H9 (cell line): ENCODE results near the gene ARHGEF38. TPM values are rescaled to one million over a fixed set of nuclear protein-coding genes. Genes with fewer than 3 reads are reported as not detected.

ENCODE experiments used
- DNase-seq: peaks from one replicate; pipeline ENCODE4 v3.0.0-alpha.2; 2017
- H2AFZ ChIP-seq: one replicate; pipeline ENCODE4 v1.6.1; 2013; ENCODE audit warnings: mild to moderate bottlenecking, low read length, control low read depth, moderate library complexity
- H2AK5ac ChIP-seq: 2 replicates; pipeline ENCODE4 v1.6.1; 2013; ENCODE audit warnings: low read length, control low read depth, mixed read lengths; ENCODE audit not compliant: insufficient read length
- H2BK120ac ChIP-seq: one replicate; pipeline ENCODE4 v1.6.1; 2013; ENCODE audit warnings: low read depth, mild to moderate bottlenecking, low read length, control low read depth, inconsistent platforms; ENCODE audit not compliant: poor library complexity, severe bottlenecking
- H2BK12ac ChIP-seq: 2 replicates; pipeline ENCODE4 v1.6.1; 2013; ENCODE audit warnings: low read length, control low read depth, mixed read lengths, low read depth; ENCODE audit not compliant: insufficient read length
- H2BK15ac ChIP-seq: 2 replicates; pipeline ENCODE4 v1.6.1; 2013; ENCODE audit warnings: low read depth, low read length, control low read depth
- H2BK20ac ChIP-seq: one replicate; pipeline ENCODE4 v1.6.1; 2013; ENCODE audit warnings: low read depth, mild to moderate bottlenecking, low read length, control low read depth, inconsistent platforms; ENCODE audit not compliant: poor library complexity, severe bottlenecking
- H2BK5ac ChIP-seq: 2 replicates; pipeline ENCODE4 v1.6.1; 2013; ENCODE audit warnings: low read length, control low read depth, mixed read lengths; ENCODE audit not compliant: insufficient read length
- H3K14ac ChIP-seq: 2 replicates; pipeline ENCODE4 v1.6.1; 2013; ENCODE audit warnings: low read length, control low read depth; ENCODE audit not compliant: insufficient read depth
- H3K18ac ChIP-seq: 2 replicates; pipeline ENCODE4 v1.6.1; 2013; ENCODE audit warnings: low read depth, mild to moderate bottlenecking, mixed read lengths, low read length, control low read depth; ENCODE audit not compliant: insufficient read length
- H3K23ac ChIP-seq: 2 replicates; pipeline ENCODE4 v1.6.1; 2013; ENCODE audit warnings: low read length, control low read depth, mixed read lengths, low read depth; ENCODE audit not compliant: insufficient read length
- H3K23me2 ChIP-seq: 2 replicates; pipeline ENCODE4 v1.6.1; 2013; ENCODE audit warnings: low read depth, mild to moderate bottlenecking, mixed read lengths, low read length, control low read depth; ENCODE audit not compliant: insufficient read length, poor library complexity, severe bottlenecking
- H3K27ac ChIP-seq: 2 replicates; pipeline ENCODE4 v1.5.1; 2013; ENCODE audit warnings: low read length, control low read depth, mixed read lengths, low read depth; ENCODE audit not compliant: insufficient read length
- H3K27me3 ChIP-seq: 2 replicates; pipeline ENCODE4 v1.6.1; 2013; ENCODE audit warnings: low read length, control low read depth, inconsistent platforms; ENCODE audit not compliant: insufficient read depth
- H3K4ac ChIP-seq: 2 replicates; pipeline ENCODE4 v1.6.1; 2013; ENCODE audit warnings: low read depth, mild to moderate bottlenecking, control low read depth, inconsistent platforms, low read length, moderate library complexity
- H3K4me1 ChIP-seq: 2 replicates; pipeline ENCODE4 v1.6.1; 2013; ENCODE audit warnings: low read length, control low read depth, inconsistent platforms; ENCODE audit not compliant: insufficient read depth
- H3K4me2 ChIP-seq: 2 replicates; pipeline ENCODE4 v1.6.1; 2013; ENCODE audit warnings: low read length, control low read depth, mixed read lengths; ENCODE audit not compliant: insufficient read length, insufficient read depth
- H3K56ac ChIP-seq: 2 replicates; pipeline ENCODE4 v1.6.1; 2013; ENCODE audit warnings: low read depth, mild to moderate bottlenecking, mixed read lengths, low read length, control low read depth; ENCODE audit not compliant: insufficient read length
- H3K79me1 ChIP-seq: 2 replicates; pipeline ENCODE4 v1.6.1; 2013; ENCODE audit warnings: low read depth, mild to moderate bottlenecking, moderate library complexity, low read length, control low read depth, inconsistent platforms; ENCODE audit not compliant: insufficient read depth, poor library complexity, severe bottlenecking
- H3K79me2 ChIP-seq: 2 replicates; pipeline ENCODE4 v1.6.1; 2013; ENCODE audit warnings: low read length, control low read depth, inconsistent platforms; ENCODE audit not compliant: insufficient read depth
- H3K9ac ChIP-seq: 2 replicates; pipeline ENCODE4 v1.6.1; 2013; ENCODE audit warnings: low read length, control low read depth, mixed read lengths; ENCODE audit not compliant: insufficient read length; ENCODE audit errors: extremely low read depth
- H3K9me3 ChIP-seq: one replicate; pipeline ENCODE4 v1.6.1; 2013; ENCODE audit warnings: low read depth, low read length, inconsistent platforms; ENCODE audit not compliant: control insufficient read depth
- H3T11ph ChIP-seq: one replicate; pipeline ENCODE4 v1.6.1; 2013; ENCODE audit warnings: mild to moderate bottlenecking, low read length, control low read depth, inconsistent platforms
- H4K20me1 ChIP-seq: one replicate; pipeline ENCODE4 v1.6.1; 2013; ENCODE audit not compliant: control insufficient read depth, insufficient read length, insufficient read depth
- H4K5ac ChIP-seq: 2 replicates; pipeline ENCODE4 v1.6.1; 2013; ENCODE audit warnings: low read depth, mild to moderate bottlenecking, mixed read lengths, low read length, control low read depth; ENCODE audit not compliant: insufficient read length
- H4K8ac ChIP-seq: replicated peaks from 2 replicates; pipeline ENCODE4 v1.6.1; 2013; ENCODE audit warnings: low read length, control low read depth, mixed read lengths, low read depth; ENCODE audit not compliant: insufficient read length
- H4K91ac ChIP-seq: 2 replicates; pipeline ENCODE4 v1.6.1; 2013; ENCODE audit warnings: low read depth, mild to moderate bottlenecking, moderate library complexity, mixed read lengths, low read length, control low read depth; ENCODE audit not compliant: insufficient read length
- H3K27ac Mint-ChIP-seq, 3 experiments: 2 replicates in 2 of 3; 3 replicates in 1 of 3; pipeline ENCODE4 v1.8.0; 2020 to 2021; ENCODE audit warnings: mixed read lengths in 3 of 3, mild to moderate bottlenecking in 1 of 3, moderate library complexity in 1 of 3
- H3K27me3 Mint-ChIP-seq: 2 replicates; pipeline ENCODE4 v1.8.0; 2021; ENCODE audit warnings: low read depth, mild to moderate bottlenecking, moderate library complexity, mixed read lengths
- H3K36me3 Mint-ChIP-seq, 3 experiments: 2 replicates in 2 of 3; 3 replicates in 1 of 3; pipeline ENCODE4 v1.8.0; 2020 to 2021; ENCODE audit warnings: low read depth in 3 of 3, mixed read lengths in 3 of 3; ENCODE audit not compliant: insufficient read depth in 1 of 3
- H3K4me1 Mint-ChIP-seq, 2 experiments: 2 replicates each; pipeline ENCODE4 v1.8.0; 2020; ENCODE audit warnings: mixed read lengths in 2 of 2
- H3K4me3 Mint-ChIP-seq, 2 experiments: 2 replicates in 1 of 2; 3 replicates in 1 of 2; pipeline ENCODE4 v1.8.0; 2020 to 2021; ENCODE audit warnings: mild to moderate bottlenecking in 2 of 2, mixed read lengths in 2 of 2, moderate library complexity in 1 of 2
- H3K9me3 Mint-ChIP-seq, 2 experiments: 2 replicates in 1 of 2; 3 replicates in 1 of 2; pipeline ENCODE4 v1.8.0; 2020; ENCODE audit warnings: mild to moderate bottlenecking in 2 of 2, mixed read lengths in 2 of 2, moderate library complexity in 1 of 2
- CTCF ChIP-seq: fragments of 200-600 bp; sonication (generic); conservative IDR thresholded peaks from 3 replicates; pipeline ENCODE4 v1.8.0; 2021; ENCODE audit warnings: antibody characterized with exemption, mild to moderate bottlenecking
- WGBS: extraction: QIAGEN DNeasy Blood & Tissue Kit; methylation state at CpG from one replicate; pipeline ENCODE4 v1.1.7; 2013; ENCODE audit warnings: missing lambda C conversion rate, low lambda C conversion rate, mixed read lengths; ENCODE audit not compliant: insufficient read length; ENCODE audit errors: extremely low coverage; 5-methylcytosine and 5-hydroxymethylcytosine counted together
- total RNA-seq: library from RNA; stranded (reverse); gene quantifications from 2 replicates; pipeline ENCODE4 v1.2.1, GENCODE V29; 2021

Gene ARHGEF38
- total RNA-seq, 1 experiment from 2014 or later: not detected

- Histone ChIP-seq H2BK5ac (no peak overlapping the region), H2BK20ac (no peak overlapping the region), H3K27me3 (no peaks in the 10 kb centered on the region), H2BK15ac (no peak overlapping the region), H2BK12ac (no peak overlapping the region), H3K79me2 (no peaks in the 10 kb centered on the region), H3T11ph (no peak overlapping the region), H3K23ac (no peak overlapping the region), H4K91ac (no peak overlapping the region), H2AK5ac (no peak overlapping the region), H3K9ac (no peak overlapping the region), H3K79me1 (no peaks in the 10 kb centered on the region), H4K8ac (no peak overlapping the region), H4K20me1 (no peaks in the 10 kb centered on the region), H3K18ac (no peak overlapping the region), H3K4me2 (no peak overlapping the region), H2AFZ (no peak overlapping the region), H3K9me3 (no peaks in the 10 kb centered on the region), H3K4ac (no peak overlapping the region), H3K27ac (no peak overlapping the region), H4K5ac (no peak overlapping the region), H3K14ac (no peak overlapping the region), H3K23me2 (no peaks in the 10 kb centered on the region), H3K4me1 (no peaks in the 10 kb centered on the region), H2BK120ac (no peak overlapping the region), H3K56ac (no peak overlapping the region)
- H3K4me1 Mint-ChIP-seq: no peaks in the 10 kb centered on the region
- H3K27ac Mint-ChIP-seq: no peak overlapping the region
- no peak for TF ChIP-seq CTCF
- DNase-seq: no peak
- no peaks in the 10 kb centered on the region for H3K9me3 Mint-ChIP-seq
- H3K36me3 Mint-ChIP-seq: no peaks in the 10 kb centered on the region
- WGBS: no CpG with 5 or more reads among the region's 1 CpG
- no peak overlapping the region for H3K4me3 Mint-ChIP-seq
- H3K27me3 Mint-ChIP-seq: peaks cover 75% of the 10 kb centered on the region
Measured at GRCh38 chr4:105536601-105537000, 15.8 kb upstream of the ARHGEF38 start.
